Nephron (organoid): Measurements from ENCODE around the gene TM9SF1.
"Not testable (repeated sequence)": the region's sequence is repeated elsewhere in the genome, so short reads cannot be mapped to it uniquely, and the experiment has no call there.

Experiments used
- H3K27ac Mint-ChIP-seq, 3 experiments: 2 replicates each; pipeline ENCODE4 v1.8.0; 2020; ENCODE audit warnings: mixed read lengths in 3 of 3, mild to moderate bottlenecking in 2 of 3, moderate library complexity in 1 of 3
- H3K27me3 Mint-ChIP-seq: 2 replicates; pipeline ENCODE4 v1.8.0; 2021; ENCODE audit warnings: low read depth, mild to moderate bottlenecking, moderate library complexity, mixed read lengths
- H3K36me3 Mint-ChIP-seq: 2 replicates; pipeline ENCODE4 v1.8.0; 2020; ENCODE audit warnings: low read depth, mixed read lengths
- H3K4me1 Mint-ChIP-seq: 2 replicates; pipeline ENCODE4 v1.8.0; 2020; ENCODE audit warnings: mixed read lengths
- H3K4me3 Mint-ChIP-seq, 3 experiments: 2 replicates each; pipeline ENCODE4 v1.8.0; 2020; ENCODE audit warnings: mild to moderate bottlenecking in 3 of 3, mixed read lengths in 3 of 3, moderate library complexity in 2 of 3
- H3K9me3 Mint-ChIP-seq: 2 replicates; pipeline ENCODE4 v1.8.0; 2020; ENCODE audit warnings: mixed read lengths
- TF ChIP-seq, protein P1 (sequence below), 3 experiments: fragments of 200-600 bp; sonication (generic); IDR thresholded peaks; one replicate each; pipeline ENCODE4 v1.5.0; 2021; ENCODE audit warnings: antibody characterized with exemption in 3 of 3; ENCODE audit not compliant: unreplicated experiment in 3 of 3

Gene TM9SF1

DNA sequence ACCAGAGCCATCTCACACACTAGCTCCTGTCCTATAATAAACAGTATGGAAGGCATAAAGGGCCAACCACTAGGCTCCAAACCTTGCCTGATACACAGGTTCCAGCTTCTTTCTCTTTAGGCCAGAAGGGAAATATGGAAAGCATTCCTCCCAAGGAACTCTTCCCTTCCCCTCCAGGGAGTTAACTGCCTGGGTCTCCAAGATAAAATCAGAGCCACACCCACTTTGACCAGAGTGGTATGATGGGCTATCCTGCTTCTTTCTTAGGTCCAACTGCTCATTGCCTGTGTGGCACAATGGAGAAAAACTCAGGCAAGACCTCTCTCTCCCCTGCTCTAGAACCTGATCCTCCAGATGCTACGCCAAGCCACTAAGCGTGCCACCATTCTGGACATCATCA, 12.4 kb upstream of the TM9SF1 start:
- Mint-ChIP-seq H3K9me3 (peaks cover 6% of the 10 kb centered on the region), H3K4me3 (no peak overlapping the region), H3K27ac (no peak overlapping the region), H3K27me3 (no peaks in the 10 kb centered on the region), H3K4me1 (no peaks in the 10 kb centered on the region), H3K36me3 (peaks cover 72% of the 10 kb centered on the region)
- TF ChIP-seq, protein P1, sequence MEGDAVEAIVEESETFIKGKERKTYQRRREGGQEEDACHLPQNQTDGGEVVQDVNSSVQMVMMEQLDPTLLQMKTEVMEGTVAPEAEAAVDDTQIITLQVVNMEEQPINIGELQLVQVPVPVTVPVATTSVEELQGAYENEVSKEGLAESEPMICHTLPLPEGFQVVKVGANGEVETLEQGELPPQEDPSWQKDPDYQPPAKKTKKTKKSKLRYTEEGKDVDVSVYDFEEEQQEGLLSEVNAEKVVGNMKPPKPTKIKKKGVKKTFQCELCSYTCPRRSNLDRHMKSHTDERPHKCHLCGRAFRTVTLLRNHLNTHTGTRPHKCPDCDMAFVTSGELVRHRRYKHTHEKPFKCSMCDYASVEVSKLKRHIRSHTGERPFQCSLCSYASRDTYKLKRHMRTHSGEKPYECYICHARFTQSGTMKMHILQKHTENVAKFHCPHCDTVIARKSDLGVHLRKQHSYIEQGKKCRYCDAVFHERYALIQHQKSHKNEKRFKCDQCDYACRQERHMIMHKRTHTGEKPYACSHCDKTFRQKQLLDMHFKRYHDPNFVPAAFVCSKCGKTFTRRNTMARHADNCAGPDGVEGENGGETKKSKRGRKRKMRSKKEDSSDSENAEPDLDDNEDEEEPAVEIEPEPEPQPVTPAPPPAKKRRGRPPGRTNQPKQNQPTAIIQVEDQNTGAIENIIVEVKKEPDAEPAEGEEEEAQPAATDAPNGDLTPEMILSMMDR (IDR thresholded peaks at IDR 0.05; ENCODE audit: unreplicated experiment in 3 of 3): no peak

DNA sequence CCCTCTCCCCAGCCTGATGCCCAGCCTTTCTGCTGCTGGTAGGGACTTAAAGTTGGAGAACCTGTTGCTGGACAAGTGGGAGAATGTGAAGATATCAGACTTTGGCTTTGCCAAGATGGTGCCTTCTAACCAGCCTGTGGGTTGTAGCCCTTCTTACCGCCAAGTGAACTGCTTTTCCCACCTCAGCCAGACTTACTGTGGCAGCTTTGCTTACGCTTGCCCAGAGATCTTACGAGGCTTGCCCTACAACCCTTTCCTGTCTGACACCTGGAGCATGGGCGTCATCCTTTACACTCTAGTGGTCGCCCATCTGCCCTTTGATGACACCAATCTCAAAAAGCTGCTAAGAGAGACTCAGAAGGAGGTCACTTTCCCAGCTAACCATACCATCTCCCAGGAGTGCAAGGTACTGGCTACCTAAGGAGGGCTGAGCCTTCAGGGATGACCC, 11.9 kb upstream of the TM9SF1 start:
- Mint-ChIP-seq H3K27ac (no peak overlapping the region), H3K36me3 (peaks cover 77% of the 10 kb centered on the region), H3K27me3 (no peaks in the 10 kb centered on the region), H3K4me3 (no peak overlapping the region), H3K4me1 (no peaks in the 10 kb centered on the region), H3K9me3 (peaks cover 7% of the 10 kb centered on the region)
- TF ChIP-seq, protein P1 (IDR thresholded peaks at IDR 0.05; ENCODE audit: unreplicated experiment in 3 of 3): no peak

DNA sequence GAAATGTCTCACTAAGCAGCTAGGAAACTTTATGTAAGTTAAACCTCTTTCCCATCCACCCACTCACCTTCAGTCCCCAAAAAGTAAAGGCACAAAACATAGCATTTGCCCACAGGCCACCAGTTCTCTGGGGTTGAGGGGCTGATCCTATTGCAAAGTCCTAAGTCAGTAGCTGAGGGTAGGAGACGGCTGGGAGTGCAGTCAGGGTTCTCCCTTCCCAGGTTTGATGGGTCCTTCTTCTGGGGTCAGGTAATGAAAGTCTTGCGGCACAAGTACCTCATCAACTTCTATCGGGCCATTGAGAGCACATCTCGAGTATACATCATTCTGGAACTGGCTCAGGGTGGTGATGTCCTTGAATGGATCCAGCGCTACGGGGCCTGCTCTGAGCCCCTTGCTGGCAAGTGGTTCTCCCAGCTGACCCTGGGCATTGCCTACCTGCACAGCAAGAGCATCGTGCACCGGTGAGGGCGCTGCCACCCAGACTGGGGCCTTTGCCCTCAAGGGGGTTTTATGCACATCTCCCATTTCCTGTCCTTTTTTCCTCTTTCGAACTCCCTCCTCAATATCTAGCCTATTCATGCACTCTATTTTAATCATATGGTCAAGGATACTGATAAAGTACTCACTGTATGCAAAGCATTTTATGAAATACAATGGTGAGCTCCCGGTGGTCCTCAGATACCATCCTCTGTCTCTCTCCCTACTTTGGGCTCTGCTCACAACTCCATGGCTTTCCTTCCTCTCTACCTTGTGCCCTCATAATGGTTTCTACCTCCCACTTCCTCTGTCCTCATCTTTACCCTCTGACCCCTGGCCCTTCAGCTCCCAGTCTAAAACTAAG, 11.2 kb upstream of the TM9SF1 start:
- peaks cover 7% of the 10 kb centered on the region for H3K9me3 Mint-ChIP-seq
- TF ChIP-seq, protein P1 (IDR thresholded peaks at IDR 0.05; ENCODE audit: unreplicated experiment in 3 of 3): no peak
- H3K4me3 Mint-ChIP-seq: no peak overlapping the region
- no peak overlapping the region for H3K27ac Mint-ChIP-seq
- no peaks in the 10 kb centered on the region for H3K27me3 Mint-ChIP-seq
- peaks cover 80% of the 10 kb centered on the region for H3K36me3 Mint-ChIP-seq
- H3K4me1 Mint-ChIP-seq: no peaks in the 10 kb centered on the region

DNA sequence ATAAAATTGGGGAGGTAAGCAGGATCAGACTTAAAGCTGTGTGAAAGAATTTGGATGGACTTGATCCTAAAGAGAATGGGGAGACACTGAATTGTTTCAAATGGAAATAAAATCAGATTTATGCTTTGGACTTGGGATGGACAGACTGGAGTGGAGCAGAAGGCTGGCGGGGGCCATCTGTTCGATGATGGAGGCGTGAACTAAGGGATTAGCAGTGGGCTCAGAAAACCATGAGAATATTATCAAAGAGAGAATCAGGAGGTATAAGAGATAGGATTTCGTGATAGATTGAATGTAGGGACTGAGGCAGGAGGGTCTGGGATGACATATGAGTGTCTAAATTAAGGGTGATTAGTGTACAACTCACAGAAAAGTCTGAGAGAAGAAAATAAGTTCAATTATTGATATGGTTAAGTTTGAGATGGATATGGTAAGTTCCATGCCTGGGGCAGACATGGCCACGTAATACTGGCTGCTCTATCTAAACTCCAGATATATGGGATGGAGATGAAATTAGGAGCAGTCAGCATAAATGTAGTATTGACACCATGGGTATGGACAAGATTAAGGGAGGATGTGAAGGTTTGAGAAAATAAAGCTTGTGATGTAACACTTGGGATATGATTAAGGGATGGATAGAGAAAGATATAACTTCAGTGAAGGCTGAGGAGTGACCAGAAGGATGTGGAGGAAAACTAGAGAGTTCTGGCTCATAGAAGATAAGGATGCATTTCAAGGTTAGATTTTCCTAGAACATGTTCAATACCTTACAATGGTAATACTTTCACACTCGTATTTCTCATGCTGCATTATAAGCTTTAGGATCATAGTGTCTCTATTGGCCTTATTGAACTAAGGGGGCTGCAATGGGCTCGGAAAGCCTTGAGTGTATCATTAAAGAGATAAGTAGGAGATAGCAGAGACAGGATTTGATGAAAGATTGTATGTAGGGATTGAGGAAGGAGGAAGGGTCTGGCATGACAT, 9.2 kb upstream of the TM9SF1 start:
- Mint-ChIP-seq H3K4me1 (no peaks in the 10 kb centered on the region), H3K36me3 (peaks cover 79% of the 10 kb centered on the region), H3K4me3 (no peak overlapping the region), H3K27me3 (no peaks in the 10 kb centered on the region), H3K9me3 (peaks cover 7% of the 10 kb centered on the region), H3K27ac (no peak overlapping the region)
- TF ChIP-seq, protein P1 (IDR thresholded peaks at IDR 0.05; ENCODE audit: unreplicated experiment in 3 of 3): no peak

DNA sequence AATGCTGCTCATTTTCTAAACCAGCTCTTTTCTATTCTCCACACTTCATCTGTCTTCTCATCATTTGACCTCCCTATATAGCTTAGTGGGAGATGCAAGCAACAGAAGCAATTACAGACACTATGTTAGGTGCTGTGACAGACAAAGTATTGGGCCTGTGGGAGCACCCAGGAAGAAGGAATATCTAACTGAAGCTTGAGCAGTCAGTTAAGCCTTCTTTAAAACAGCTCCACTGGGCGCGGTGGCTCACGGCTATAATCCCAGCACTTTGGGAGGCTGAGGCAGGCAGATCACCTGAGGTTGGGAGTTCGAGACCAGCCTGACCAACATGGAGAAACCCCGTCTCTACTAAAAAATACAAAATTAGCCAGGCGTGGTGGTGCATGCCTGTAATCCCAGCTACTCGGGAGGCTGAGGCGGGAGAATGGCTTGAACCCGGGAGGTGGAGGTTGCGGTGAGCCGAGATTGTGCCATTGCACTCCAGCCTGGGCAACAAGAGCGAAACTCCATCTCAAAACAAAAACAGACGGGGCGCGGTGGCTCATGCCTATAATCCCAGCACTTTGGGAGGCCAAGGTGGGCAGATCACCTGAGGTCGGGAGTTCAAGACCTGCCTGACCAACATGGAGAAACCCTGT, 8.1 kb upstream of the TM9SF1 start:
- H3K4me3 Mint-ChIP-seq, H3K27ac Mint-ChIP-seq: not testable (repeated sequence)

DNA sequence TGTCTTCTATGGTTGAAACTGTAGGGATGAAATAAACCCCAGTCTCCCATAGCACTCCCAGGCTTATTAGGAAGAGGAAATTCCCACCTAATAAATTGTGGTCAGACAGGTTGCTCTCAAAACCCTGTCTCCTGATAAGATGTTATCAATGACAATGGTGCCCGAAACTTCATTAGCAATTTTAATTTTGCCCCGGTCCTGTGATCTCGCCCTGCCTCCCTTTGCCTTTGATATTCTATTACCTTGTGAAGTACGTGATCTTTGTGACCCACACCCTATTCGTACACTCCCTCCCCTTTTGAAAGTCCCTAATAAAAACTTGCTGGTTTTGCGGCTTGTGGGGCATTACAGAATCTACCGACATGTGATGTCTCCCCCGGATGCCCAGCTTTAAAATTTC, 7.3 kb upstream of the TM9SF1 start:
- not testable (repeated sequence) for H3K4me3 Mint-ChIP-seq, H3K9me3 Mint-ChIP-seq
- H3K36me3 Mint-ChIP-seq: peaks cover 77% of the 10 kb centered on the region

More for the DNA sequence above, 8.1 kb upstream of the TM9SF1 start:
- not testable (repeated sequence) for H3K9me3 Mint-ChIP-seq, H3K4me1 Mint-ChIP-seq, H3K27me3 Mint-ChIP-seq
- peaks cover 84% of the 10 kb centered on the region for H3K36me3 Mint-ChIP-seq

More for the DNA sequence above, 7.3 kb upstream of the TM9SF1 start:
- H3K27ac Mint-ChIP-seq, H3K4me1 Mint-ChIP-seq, H3K27me3 Mint-ChIP-seq: not testable (repeated sequence)
